ENCODE measurements around the gene PPIP5K1. TPM values are rescaled to one million over a fixed set of nuclear protein-coding genes. Genes with fewer than 3 reads are reported as not detected.
"Not testable (repeated sequence)": the region's sequence is repeated elsewhere in the genome, so short reads cannot be mapped to it uniquely, and the experiment has no call there.

Gene PPIP5K1
- polyA plus RNA-seq (2011; rRNA removed) = 19.3 and 20.6 TPM in 2 replicates
- 44.0 and 45.7 TPM in 2 replicates for polyA minus RNA-seq (2011; rRNA and poly(A)+ RNA removed)

GRCh38 chr15:43589778-43590466, at the start of gene PPIP5K1:
Gene PPIP5K1 (minus strand): TSS chr15:43590208. CDS start chr15:43584504, 5,704 bp downstream.
- CTCF ChIA-PET; POLR2A ChIA-PET; DNase-seq (ENCODE audit: low read depth, low spot score): not testable (repeated sequence)

GRCh38 chr15:43638464-43639204, 48.6 kb upstream of the PPIP5K1 start:
- POLR2A ChIA-PET = not testable (repeated sequence)

More at GRCh38 chr15:43589778-43590466, at the start of gene PPIP5K1:
- not testable (repeated sequence) for H3K27me3 ChIP-seq (ENCODE audit: control insufficient read depth, insufficient read depth, low read length); H3K4me3 ChIP-seq (ENCODE audit: low read depth, low read length); H3K9me3 ChIP-seq (ENCODE audit: control insufficient read depth, insufficient read depth, low read length); H3K27ac ChIP-seq (ENCODE audit: low read depth, low read length)

GRCh38 chr15:43626937-43627336, 36.9 kb upstream of the PPIP5K1 start:
- POLR2A ChIA-PET; H3K9me3 ChIP-seq (ENCODE audit: control insufficient read depth, insufficient read depth, low read length); H3K27ac ChIP-seq (ENCODE audit: low read depth, low read length); H3K27me3 ChIP-seq (ENCODE audit: control insufficient read depth, insufficient read depth, low read length); H3K4me3 ChIP-seq (ENCODE audit: low read depth, low read length); CTCF ChIA-PET; DNase-seq (ENCODE audit: low read depth, low spot score): not testable (repeated sequence)

More at GRCh38 chr15:43638464-43639204, 48.6 kb upstream of the PPIP5K1 start:
- not testable (repeated sequence) for H3K4me3 ChIP-seq (ENCODE audit: low read depth, low read length); H3K27me3 ChIP-seq (ENCODE audit: control insufficient read depth, insufficient read depth, low read length); H3K9me3 ChIP-seq (ENCODE audit: control insufficient read depth, insufficient read depth, low read length); H3K27ac ChIP-seq (ENCODE audit: low read depth, low read length); DNase-seq (ENCODE audit: low read depth, low spot score)
- CTCF ChIA-PET = interaction anchor here (0.6 kb wide), 1 partner anchor 838 kb away, joined by 3 read pairs; no protein-coding TSS in a partner anchor

- Histone ChIP-seq H3K27ac (ENCODE audit: low read depth, low read length) (no peak overlapping the region), H3K4me3 (ENCODE audit: low read depth, low read length) (no peak overlapping the region), H3K9me3 (ENCODE audit: control insufficient read depth, insufficient read depth, low read length) (no peaks in the 10 kb centered on the region), H3K27me3 (ENCODE audit: control insufficient read depth, insufficient read depth, low read length) (no peaks in the 10 kb centered on the region)
- ChIA-PET CTCF (no interaction called here), POLR2A (no interaction called here)
- no peak for DNase-seq (ENCODE audit: low read depth, low spot score)
- TF ChIP-seq CTCF (IDR thresholded peaks at IDR 0.05; ENCODE audit: low read depth, low read length) = no peak
These were observed 35.1 kb upstream of the PPIP5K1 start for GRCh38 chr15:43625106-43625505.

- CTCF ChIA-PET; DNase-seq (ENCODE audit: low read depth, low spot score): not testable (repeated sequence)
These were observed 32.2 kb upstream of the PPIP5K1 start for GRCh38 chr15:43622068-43622799.

GRCh38 chr15:43618700-43619099, 28.7 kb upstream of the PPIP5K1 start, which contains the start of gene STRC:
Gene STRC (minus strand): TSS chr15:43618800. CDS start chr15:43618722, 78 bp downstream.
- POLR2A ChIA-PET; H3K9me3 ChIP-seq (ENCODE audit: control insufficient read depth, insufficient read depth, low read length); H3K27me3 ChIP-seq (ENCODE audit: control insufficient read depth, insufficient read depth, low read length); DNase-seq (ENCODE audit: low read depth, low spot score); H3K27ac ChIP-seq (ENCODE audit: low read depth, low read length); CTCF ChIA-PET; H3K4me3 ChIP-seq (ENCODE audit: low read depth, low read length): not testable (repeated sequence)

More at GRCh38 chr15:43622068-43622799, 32.2 kb upstream of the PPIP5K1 start:
- H3K27me3 ChIP-seq (ENCODE audit: control insufficient read depth, insufficient read depth, low read length); H3K9me3 ChIP-seq (ENCODE audit: control insufficient read depth, insufficient read depth, low read length); H3K4me3 ChIP-seq (ENCODE audit: low read depth, low read length); H3K27ac ChIP-seq (ENCODE audit: low read depth, low read length); POLR2A ChIA-PET: not testable (repeated sequence)

- CTCF ChIA-PET; DNase-seq (ENCODE audit: low read depth, low spot score); POLR2A ChIA-PET: not testable (repeated sequence)
These were observed 27.7 kb upstream of the PPIP5K1 start for GRCh38 chr15:43617750-43618149.

GRCh38 chr15:43602233-43602632, 12.2 kb upstream of the PPIP5K1 start:
- POLR2A ChIA-PET, CTCF ChIA-PET: not testable (repeated sequence)

More at GRCh38 chr15:43617750-43618149, 27.7 kb upstream of the PPIP5K1 start:
- H3K27me3 ChIP-seq (ENCODE audit: control insufficient read depth, insufficient read depth, low read length); H3K4me3 ChIP-seq (ENCODE audit: low read depth, low read length); H3K9me3 ChIP-seq (ENCODE audit: control insufficient read depth, insufficient read depth, low read length); H3K27ac ChIP-seq (ENCODE audit: low read depth, low read length): not testable (repeated sequence)

GRCh38 chr15:43600200-43600599, 10.2 kb upstream of the PPIP5K1 start:
- H3K27ac ChIP-seq (ENCODE audit: low read depth, low read length); DNase-seq (ENCODE audit: low read depth, low spot score); H3K27me3 ChIP-seq (ENCODE audit: control insufficient read depth, insufficient read depth, low read length); H3K4me3 ChIP-seq (ENCODE audit: low read depth, low read length); H3K9me3 ChIP-seq (ENCODE audit: control insufficient read depth, insufficient read depth, low read length); POLR2A ChIA-PET; CTCF ChIA-PET: not testable (repeated sequence)

More at GRCh38 chr15:43602233-43602632, 12.2 kb upstream of the PPIP5K1 start:
- DNase-seq (ENCODE audit: low read depth, low spot score); H3K4me3 ChIP-seq (ENCODE audit: low read depth, low read length); H3K9me3 ChIP-seq (ENCODE audit: control insufficient read depth, insufficient read depth, low read length); H3K27ac ChIP-seq (ENCODE audit: low read depth, low read length); H3K27me3 ChIP-seq (ENCODE audit: control insufficient read depth, insufficient read depth, low read length): not testable (repeated sequence)

GRCh38 chr15:43599131-43599530, 9.1 kb upstream of the PPIP5K1 start:
- H3K27ac ChIP-seq (ENCODE audit: low read depth, low read length); POLR2A ChIA-PET; CTCF ChIA-PET; H3K9me3 ChIP-seq (ENCODE audit: control insufficient read depth, insufficient read depth, low read length); H3K27me3 ChIP-seq (ENCODE audit: control insufficient read depth, insufficient read depth, low read length); DNase-seq (ENCODE audit: low read depth, low spot score); H3K4me3 ChIP-seq (ENCODE audit: low read depth, low read length): not testable (repeated sequence)
